ENCODE results near the gene ROBO1.

Gene ROBO1

GRCh38 chr3:79040701-79041100, 727.1 kb downstream of the ROBO1 start:
- no peak for DNase-seq

DNA sequence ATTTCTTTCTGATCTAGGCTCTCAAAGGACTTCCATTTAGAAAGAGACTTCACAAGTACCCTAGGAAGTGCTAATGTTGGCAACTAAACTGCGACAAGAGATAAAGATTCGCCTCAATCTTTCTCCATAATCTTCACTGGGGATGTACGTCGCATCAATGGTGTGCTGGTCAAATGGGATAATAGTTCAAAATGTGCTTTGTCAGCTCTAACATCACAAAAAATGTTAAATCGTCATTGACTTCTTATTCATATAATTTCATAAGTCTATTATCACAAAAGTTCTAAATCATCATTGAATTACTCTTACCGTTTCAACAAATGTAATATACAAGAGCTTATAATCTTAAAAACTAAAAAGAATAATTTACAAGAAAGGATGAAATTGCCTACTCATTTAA, 727.7 kb downstream of the ROBO1 start:
- DNase-seq: no peak

- DNase-seq: no peak
These were observed 728.6 kb downstream of the ROBO1 start for GRCh38 chr3:79039192-79039591.

DNA sequence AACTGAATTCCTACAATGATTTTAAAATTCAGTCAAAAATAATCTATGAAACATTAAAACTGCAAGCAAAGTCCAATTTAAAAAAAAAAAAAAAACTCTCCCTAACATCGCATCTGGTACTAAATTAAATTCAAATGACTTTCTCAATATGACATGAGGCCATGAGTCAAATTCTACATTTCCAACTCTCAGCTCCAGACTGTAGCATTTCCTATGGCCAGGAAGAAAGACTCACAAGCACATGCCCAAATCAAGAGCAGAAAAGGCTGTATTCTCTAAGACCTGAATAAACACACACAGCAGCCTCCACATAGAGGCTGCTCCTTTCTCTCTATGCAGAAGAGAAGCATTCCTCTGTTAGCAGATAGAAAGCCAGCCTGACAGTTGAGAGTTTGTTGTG, 729.2 kb downstream of the ROBO1 start:
- no peak for DNase-seq

DNA sequence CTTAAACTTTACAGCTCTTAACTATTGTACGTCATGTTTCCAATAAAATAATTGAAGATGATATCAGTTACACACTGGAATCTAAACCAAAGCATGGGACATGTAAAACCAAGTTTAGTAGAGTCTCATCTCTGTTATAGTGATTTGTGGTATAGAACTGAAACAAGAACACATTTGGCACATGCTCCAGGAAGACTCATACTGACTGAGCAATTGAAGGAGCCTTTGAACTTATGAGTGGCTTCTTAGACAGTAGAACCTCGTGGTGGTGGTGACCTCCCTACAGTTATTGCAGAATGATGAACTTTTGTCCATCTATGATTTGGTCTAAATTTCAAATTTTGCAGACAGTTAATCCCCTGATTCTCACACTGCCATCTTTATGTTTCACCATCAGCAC, 729.7 kb downstream of the ROBO1 start:
- DNase-seq: no peak

DNA sequence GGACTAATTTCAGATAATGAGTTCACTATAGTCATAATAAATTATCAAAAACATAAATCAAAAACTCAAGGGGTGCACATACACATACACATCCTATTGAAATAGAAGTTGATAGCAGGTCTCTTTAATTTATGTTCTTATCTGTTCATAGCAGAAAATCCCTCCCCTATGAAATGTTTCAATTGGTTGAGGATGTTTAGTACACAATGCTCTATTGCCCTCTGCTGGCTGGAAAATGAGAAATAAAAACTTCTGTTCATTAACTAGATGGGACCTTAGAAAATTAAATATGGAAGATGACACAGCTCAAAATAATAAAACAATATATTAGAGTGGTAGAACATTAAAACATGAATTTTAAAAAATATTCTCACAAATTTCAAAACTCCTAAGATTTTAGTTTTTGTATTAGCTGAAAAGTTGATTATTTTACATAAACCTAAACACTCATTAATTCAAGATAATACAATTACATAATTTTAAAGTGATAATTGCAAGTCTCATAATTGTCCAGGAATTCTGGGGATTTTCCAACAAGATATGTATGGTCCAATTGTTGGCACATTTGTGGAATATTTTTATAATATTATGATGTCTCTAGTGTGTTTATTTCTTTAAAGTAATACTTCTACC, 735.0 kb downstream of the ROBO1 start:
- no peak for DNase-seq

- DNase-seq: no peak
These were observed 737.6 kb downstream of the ROBO1 start for GRCh38 chr3:79030157-79030556.

GRCh38 chr3:79028916-79029315, 738.9 kb downstream of the ROBO1 start:
- no peak for DNase-seq

- no peak for DNase-seq
These were observed 740.2 kb downstream of the ROBO1 start for GRCh38 chr3:79027593-79027992.

DNA sequence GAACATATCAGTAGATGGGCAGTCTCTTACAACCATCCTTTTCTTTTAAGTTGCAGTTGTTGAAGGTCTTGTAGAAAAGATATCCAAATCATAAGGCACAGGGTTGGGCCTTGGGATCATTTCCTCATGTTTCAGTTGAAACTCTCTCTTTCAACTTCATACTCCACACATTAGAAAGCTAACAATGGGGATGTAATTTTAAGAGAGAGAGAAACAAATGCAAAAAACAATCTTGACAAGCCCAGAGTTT, 747.9 kb downstream of the ROBO1 start:
- DNase-seq: no peak

- peak; percentile 36 to 41 for DNase-seq
These were observed 748.5 kb downstream of the ROBO1 start for GRCh38 chr3:79019137-79019923.

DNA sequence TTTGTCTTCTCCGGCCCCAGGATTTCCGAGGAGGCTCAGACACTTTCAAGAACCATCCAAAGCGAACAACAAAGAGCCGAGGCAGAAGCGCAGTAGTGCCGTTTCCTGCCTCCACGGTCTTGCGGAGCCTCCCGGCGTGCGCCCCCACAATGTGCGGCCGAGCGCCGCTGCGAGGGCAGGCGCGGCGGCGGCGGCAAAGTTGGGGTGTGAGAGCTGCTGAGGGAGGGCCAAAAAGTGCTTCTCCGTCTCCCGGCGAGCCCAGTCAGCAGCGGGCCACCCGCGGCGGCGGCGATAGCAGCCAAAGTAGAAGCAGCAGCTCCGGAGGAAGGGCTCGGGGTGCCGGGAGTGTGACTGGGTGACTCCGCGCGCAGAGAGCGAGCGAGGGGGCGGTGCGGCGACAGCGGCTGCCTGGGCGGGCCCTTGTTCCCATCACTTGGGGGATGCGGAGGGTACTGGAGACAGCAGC, 749.1 kb downstream of the ROBO1 start:
- peak in 1 of 2 experiments; percentile 41 for DNase-seq

- no peak for DNase-seq
These were observed 749.5 kb downstream of the ROBO1 start for GRCh38 chr3:79018265-79018664.

GRCh38 chr3:79016587-79017376, 751.0 kb downstream of the ROBO1 start:
- DNase-seq: no peak

DNA sequence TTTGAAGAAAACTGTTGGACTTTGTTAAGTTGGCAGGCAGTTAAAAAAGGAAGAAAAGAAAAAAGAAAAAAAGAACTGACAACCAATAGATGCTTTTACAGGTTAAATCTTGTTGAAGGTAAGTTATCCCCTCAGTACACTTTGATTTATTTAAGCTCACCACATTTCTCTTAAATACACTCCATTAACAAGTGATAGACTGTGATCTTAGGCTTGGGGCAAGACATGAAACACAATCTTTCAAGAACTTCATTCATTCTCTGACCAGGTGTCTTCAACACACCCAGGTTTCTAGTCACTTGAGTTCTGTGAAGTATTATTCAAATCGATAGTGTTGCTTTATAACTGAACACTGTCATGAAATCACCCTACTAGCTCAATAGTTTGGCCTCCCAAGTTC, 751.9 kb downstream of the ROBO1 start:
- no peak for DNase-seq

GRCh38 chr3:79012946-79013362, 754.8 kb downstream of the ROBO1 start:
- DNase-seq: no peak

DNA sequence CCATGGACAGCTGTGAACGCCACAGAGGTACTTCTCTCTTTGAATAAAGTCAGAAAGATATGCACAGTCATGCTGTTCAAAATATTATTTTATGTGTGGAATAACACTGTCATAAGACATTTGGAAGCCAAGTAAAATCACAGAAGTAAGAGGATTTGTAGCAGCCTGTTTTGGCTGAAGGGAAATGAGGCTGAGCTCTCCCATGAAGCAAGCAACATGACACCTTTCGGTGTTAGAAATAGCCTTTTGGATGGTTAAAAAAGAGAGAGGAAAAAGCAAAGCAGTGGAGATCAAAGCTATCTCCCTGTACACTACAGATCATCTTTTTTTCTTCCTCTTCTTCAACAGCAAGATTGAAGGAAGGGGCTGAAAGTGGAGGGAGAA, 755.3 kb downstream of the ROBO1 start:
- DNase-seq: no peak

DNA sequence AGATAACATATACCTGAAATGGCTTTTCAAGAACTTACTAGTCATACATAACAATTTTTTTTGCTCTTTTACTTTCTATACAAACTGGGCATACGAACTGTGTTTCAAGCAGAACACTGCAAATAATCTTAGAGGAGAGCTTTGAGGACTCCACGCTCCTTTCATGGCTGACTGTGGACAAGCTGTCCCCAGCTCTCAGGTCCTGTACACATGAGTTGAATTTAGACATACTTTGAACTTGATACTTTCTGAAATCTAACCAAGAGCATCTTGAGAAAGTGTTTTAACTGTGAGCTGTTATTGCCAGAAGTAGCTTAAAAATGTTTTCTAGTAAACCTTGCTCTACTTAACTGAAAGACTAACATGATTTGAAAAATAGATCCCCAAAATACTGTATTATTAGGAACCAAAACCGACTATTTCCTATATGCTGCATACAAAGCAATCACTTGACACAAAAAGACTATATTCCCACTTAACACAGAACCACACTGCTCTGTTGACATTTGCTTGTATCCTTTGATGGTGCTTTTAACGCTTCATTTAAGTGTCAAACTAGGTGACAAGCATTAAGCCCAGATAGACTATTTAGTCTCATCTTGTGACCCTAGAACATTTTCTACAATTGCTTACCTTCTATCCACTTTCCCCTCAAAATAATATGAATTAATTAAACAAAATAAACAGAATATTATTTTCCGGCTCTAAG, 755.8 kb downstream of the ROBO1 start:
- no peak for DNase-seq

- DNase-seq: no peak
These were observed 757.9 kb downstream of the ROBO1 start for GRCh38 chr3:79009861-79010260.

DNA sequence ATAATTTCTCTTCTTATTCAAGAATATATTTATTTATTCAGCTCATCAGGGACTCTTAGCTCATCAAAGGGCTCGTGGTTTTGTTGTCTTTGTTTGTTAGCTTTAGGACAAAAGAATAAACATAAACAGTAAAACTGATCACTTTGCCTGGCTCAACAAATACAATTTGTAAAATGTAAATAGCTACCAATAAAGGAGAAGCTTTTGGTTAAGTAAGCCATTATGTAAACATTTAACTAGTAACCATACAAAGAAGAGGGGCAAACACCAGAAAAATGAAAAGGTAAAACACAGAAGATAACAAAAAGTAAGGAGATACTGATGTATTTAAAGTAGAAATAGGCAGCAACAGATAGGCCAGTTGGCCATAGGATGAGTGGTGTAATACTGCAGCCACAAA, 761.7 kb downstream of the ROBO1 start:
- peak; percentile 20 to 24 for DNase-seq

DNA sequence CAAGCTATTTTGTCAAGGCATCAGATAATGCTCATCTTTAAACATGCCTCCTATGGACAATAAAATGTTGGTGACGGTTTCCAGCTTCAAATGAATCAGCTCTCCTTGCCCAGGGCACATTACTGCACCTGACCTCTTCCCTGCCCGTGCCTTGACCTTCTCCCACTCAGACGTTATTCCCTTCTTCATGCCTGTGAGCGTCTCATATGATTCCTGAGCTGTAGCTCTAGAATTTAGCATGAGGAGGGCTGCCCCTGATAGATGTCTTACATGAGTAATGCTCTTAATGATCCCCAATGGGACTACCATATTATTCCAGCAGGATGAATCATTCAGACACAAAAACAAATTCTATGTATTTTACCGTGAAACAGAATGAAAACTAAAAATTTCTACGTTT, 762.7 kb downstream of the ROBO1 start:
- DNase-seq: no peak

- DNase-seq: no peak
These were observed 763.8 kb downstream of the ROBO1 start for GRCh38 chr3:79003994-79004393.
